COLO829 (cell line): ENCODE measurements around the gene MET.
"Not testable (repeated sequence)": the region's sequence is repeated elsewhere in the genome, so short reads cannot be mapped to it uniquely, and the experiment has no call there.

Source experiments
- DNase-seq: peaks from one replicate; pipeline ENCODE4 v3.0.0; 2012; ENCODE audit warnings: low spot score

The MET gene

GRCh38 chr7:116752305-116753074 lies 80.5 kb downstream of the MET start:
- no peak for DNase-seq

GRCh38 chr7:116753130-116753529 lies 81.1 kb downstream of the MET start:
- no peak for DNase-seq

- DNase-seq: no peak
Measured at GRCh38 chr7:116754186-116754585, 82.2 kb downstream of the MET start.

- DNase-seq: no peak
Measured at GRCh38 chr7:116757283-116757682, 85.3 kb downstream of the MET start.

GRCh38 chr7:116759642-116760041 lies 87.6 kb downstream of the MET start:
- not testable (repeated sequence) for DNase-seq

GRCh38 chr7:116762971-116763370 lies 91.0 kb downstream of the MET start:
- no peak for DNase-seq

- no peak for DNase-seq
Measured at GRCh38 chr7:116763647-116764046, 91.7 kb downstream of the MET start.

GRCh38 chr7:116766881-116767280 lies 94.9 kb downstream of the MET start:
- DNase-seq: no peak

- no peak for DNase-seq
Measured at GRCh38 chr7:116769546-116769945, 97.5 kb downstream of the MET start.

GRCh38 chr7:116770941-116771340 lies 98.9 kb downstream of the MET start:
- DNase-seq: no peak

- DNase-seq: no peak
Measured at GRCh38 chr7:116771640-116772039, 99.6 kb downstream of the MET start.

GRCh38 chr7:116772423-116772863 lies 100.4 kb downstream of the MET start:
- peak; percentile 79 for DNase-seq

GRCh38 chr7:116772926-116773749 lies 101.1 kb downstream of the MET start:
- DNase-seq: no peak

GRCh38 chr7:116776046-116776445 lies 104.0 kb downstream of the MET start:
- DNase-seq: no peak

- DNase-seq: peak; percentile 42
Measured at GRCh38 chr7:116776610-116777289, 104.8 kb downstream of the MET start.

- DNase-seq: no peak
Measured at GRCh38 chr7:116777651-116778281, 105.8 kb downstream of the MET start.

- no peak for DNase-seq
Measured at GRCh38 chr7:116779216-116779615, 107.2 kb downstream of the MET start.

GRCh38 chr7:116779931-116780330 lies 107.9 kb downstream of the MET start:
- DNase-seq: no peak

GRCh38 chr7:116780521-116780920 lies 108.5 kb downstream of the MET start:
- DNase-seq: no peak

- no peak for DNase-seq
Measured at GRCh38 chr7:116780966-116781365, 109.0 kb downstream of the MET start.

- no peak for DNase-seq
Measured at GRCh38 chr7:116781584-116781983, 109.6 kb downstream of the MET start.

- DNase-seq: peak; percentile 74
Measured at GRCh38 chr7:116782177-116782711, 110.2 kb downstream of the MET start.
